ENCODE measurements around the gene IFNG-AS1.

DNA sequence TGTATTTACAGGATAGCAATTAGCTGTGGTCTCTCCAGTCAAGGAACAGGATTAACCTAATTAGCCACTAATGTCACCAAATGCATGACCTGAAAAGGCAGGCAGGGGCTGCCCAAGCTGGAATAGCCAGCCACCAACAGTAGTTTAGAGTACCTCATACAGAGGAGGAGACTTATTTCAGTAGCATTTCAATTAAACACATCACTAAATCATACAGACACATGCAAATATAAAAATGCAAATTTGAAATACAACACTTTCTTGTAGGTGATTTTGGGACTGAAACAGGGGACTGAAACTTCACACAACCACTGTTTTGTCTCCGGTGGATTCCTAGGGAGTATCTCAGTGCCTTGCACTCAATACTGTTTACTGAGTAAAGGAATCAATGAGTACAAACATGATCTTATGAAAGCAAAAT is 636 bp upstream of the IFNG-AS1 start:
- TF ChIP-seq, protein P1, sequence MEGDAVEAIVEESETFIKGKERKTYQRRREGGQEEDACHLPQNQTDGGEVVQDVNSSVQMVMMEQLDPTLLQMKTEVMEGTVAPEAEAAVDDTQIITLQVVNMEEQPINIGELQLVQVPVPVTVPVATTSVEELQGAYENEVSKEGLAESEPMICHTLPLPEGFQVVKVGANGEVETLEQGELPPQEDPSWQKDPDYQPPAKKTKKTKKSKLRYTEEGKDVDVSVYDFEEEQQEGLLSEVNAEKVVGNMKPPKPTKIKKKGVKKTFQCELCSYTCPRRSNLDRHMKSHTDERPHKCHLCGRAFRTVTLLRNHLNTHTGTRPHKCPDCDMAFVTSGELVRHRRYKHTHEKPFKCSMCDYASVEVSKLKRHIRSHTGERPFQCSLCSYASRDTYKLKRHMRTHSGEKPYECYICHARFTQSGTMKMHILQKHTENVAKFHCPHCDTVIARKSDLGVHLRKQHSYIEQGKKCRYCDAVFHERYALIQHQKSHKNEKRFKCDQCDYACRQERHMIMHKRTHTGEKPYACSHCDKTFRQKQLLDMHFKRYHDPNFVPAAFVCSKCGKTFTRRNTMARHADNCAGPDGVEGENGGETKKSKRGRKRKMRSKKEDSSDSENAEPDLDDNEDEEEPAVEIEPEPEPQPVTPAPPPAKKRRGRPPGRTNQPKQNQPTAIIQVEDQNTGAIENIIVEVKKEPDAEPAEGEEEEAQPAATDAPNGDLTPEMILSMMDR (conservative IDR thresholded peaks at IDR 0.05; ENCODE audit: low read depth, low read length): no peak
- TF ChIP-seq EZH2 (IDR thresholded peaks at IDR 0.05; ENCODE audit: borderline replicate concordance, low read depth, low read length, poor library complexity, severe bottlenecking): no peak
